ENCODE measurements around the gene CLEC2L.
"Not testable (repeated sequence)": the region's sequence is repeated elsewhere in the genome, so short reads cannot be mapped to it uniquely, and the experiment has no call there.

The CLEC2L gene

DNA sequence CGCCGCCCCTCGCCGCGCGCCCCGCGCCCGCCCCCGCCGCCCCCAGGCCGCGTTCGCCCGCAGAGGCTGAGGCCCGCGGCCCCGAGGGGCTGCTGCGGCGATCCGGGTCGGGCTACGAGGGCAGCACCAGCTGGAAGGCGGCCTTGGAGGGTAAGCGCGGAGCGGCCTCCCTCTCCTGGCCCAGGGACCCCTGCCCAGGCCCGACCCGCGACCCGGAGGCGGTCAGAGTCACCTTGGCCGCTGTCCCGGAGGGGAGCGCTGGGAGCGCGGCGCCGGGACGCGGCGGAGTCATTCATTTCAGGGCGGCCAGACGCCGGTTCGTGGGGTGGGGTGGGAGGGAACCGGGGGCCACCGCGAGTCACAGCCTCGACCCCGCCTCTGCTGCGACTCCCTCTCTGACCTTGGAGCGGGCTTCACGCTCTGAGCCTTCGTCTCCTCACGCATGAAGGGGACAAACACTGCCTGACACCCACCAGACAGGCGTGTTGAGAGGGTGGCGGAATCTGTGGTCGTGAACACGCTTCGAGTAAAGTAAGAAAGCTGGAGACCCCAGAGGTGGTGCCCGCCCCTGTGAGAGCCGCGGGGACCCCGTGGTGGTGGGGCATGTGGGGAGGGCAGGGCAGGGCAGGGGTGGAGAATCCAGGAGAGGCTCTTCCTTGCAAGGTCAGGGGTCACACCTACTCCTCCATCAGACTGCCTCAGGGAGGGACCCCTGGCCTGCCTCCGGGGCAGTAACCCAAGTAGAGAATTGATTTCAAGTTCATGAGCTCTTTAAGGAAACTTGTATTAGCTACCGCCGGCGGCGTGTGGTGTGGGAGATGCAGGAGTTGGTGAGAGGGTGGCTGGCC, 707 bp downstream of the CLEC2L start:
- no peak for DNase-seq (ENCODE audit: low spot score)

GRCh38 chr7:139525239-139525638, 1.8 kb downstream of the CLEC2L start:
- no peak for DNase-seq (ENCODE audit: low spot score)

- DNase-seq (ENCODE audit: low spot score) = no peak
Measured at GRCh38 chr7:139525750-139526149, 2.3 kb downstream of the CLEC2L start.

GRCh38 chr7:139526578-139527544, 3.4 kb downstream of the CLEC2L start:
- DNase-seq (ENCODE audit: low spot score) = no peak

DNA sequence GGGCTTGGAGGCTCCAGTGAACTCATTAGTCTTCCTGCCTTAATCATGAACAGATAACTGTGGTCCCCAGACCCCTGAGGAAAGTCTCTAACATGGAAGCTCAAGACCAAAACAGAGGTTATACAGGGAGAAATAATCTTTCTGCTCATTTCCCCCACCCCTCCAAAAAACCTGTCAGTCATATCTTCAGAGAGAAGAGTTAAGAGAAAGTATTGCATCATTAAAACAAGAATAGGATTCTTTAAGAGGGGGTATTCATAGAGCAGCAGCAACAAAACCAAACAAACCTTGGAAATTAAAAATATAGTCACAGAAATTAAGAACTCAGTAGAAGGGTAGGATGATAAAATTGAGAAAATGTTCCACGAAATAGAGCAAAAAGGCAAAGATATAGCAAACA, 7.6 kb downstream of the CLEC2L start:
- no peak for DNase-seq (ENCODE audit: low spot score)

GRCh38 chr7:139532636-139533155, 9.2 kb downstream of the CLEC2L start:
- DNase-seq (ENCODE audit: low spot score) = no peak

GRCh38 chr7:139534096-139534495, 10.6 kb downstream of the CLEC2L start:
- no peak for DNase-seq (ENCODE audit: low spot score)

DNA sequence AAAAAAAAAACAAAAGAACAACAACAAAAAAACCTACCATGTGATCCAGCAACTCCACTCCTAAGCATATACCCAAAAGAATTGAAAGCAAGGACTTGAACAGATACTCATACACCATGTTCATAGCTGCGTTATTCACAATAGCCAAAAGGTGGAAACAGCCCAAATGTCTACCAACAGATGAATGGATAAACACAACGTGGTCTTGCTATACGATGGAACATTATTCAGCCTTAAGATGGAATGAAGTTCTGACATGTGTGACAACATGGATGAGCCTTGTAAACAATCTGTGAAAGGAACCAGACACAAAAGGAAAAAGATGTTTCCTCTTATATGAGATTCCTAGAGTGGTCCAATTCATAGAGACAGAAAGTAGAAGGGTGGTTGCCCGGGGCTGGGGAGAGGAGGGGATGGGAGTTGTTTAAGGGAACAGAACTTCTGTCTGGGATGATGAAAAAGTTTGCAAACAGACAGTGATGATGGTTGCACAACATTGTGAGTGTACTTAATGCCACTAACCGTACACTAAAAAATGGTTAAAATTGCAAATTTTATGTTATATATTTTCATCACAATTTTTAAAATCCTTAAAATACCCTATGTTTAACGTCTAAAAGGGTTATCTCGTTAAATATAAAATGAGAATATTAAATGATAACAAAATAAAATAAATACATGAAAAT, 11.6 kb downstream of the CLEC2L start:
- DNase-seq (ENCODE audit: low spot score) = no peak

DNA sequence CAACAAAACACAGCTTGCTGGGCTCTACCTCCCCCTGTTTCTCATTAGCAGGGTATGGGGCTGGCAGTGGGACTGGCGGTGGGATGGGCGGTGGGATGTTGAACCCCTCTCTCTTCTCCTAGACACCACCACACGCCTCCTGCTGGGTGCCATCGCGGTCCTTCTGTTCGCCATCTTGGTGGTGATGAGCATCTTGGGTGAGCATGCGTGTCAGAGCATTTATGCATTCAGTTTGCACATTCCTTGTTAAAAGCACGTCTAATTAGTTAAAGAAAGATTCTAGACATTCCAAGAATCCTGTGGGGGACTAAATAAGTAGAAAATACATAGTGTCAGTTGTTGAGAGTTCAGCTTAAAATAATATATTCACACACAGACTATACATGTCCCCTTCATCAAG, 12.7 kb downstream of the CLEC2L start:
- no peak for DNase-seq (ENCODE audit: low spot score)

GRCh38 chr7:139538881-139539635, 15.6 kb downstream of the CLEC2L start:
- no peak for DNase-seq (ENCODE audit: low spot score)

DNA sequence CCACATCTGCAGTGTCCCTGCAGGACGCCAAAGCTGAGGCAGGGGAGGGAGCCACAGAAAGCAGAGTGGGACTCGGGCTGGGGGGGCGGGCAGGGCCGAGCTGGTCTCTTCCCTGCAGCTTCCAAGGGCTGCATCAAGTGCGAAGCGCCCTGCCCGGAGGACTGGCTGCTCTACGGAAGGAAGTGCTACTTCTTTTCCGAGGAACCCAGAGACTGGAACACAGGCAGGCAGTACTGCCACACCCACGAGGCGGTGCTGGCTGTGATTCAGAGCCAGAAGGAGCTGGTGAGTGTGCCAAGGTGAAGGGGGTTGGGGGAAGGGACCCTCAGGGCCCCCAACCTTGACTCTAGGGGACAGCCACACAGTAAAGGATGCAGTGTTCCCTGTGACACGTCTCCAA, 16.7 kb downstream of the CLEC2L start:
- DNase-seq (ENCODE audit: low spot score) = no peak

- no peak for DNase-seq (ENCODE audit: low spot score)
Measured at GRCh38 chr7:139541600-139542307, 18.3 kb downstream of the CLEC2L start.

GRCh38 chr7:139542308-139543151, 19.0 kb downstream of the CLEC2L start:
- DNase-seq (ENCODE audit: low spot score) = no peak

DNA sequence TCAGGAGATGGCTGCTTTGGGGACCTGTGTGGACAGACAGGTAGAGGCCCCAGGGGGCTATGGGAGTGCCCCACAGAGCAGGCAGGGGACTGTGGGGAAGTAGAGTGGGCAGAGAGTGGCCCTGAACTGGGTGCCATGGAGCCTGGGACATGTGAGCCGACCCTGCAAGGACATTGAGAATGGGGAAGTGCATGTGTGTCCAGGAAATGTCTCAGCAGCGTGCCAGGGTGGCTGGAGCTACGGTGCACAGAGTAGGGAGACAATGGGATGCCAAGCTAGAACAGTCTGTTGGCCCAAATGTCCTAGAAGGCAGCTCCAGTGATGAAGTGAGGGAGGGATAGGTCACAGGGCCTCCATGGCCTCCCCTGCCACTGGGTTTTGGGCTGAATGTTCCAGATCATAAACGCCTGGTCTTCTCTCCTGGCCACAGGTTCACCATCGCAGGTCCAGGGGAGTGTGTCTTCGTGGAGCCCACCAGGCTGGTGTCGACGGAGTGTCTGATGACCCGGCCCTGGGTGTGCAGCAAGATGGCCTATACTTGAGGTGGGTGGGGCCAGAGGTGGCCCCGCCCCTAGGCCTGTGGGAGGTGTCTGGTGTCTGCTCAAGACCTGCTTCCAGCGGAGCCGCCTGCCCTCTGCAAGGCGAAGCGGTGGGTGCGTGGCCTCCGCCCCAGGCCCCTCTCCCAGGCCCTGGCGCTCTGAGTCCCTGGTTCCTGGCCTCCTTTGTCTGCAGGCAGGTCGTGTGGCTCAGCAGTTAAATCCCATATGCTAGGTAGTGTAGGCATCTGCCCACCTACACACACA, 20.5 kb downstream of the CLEC2L start:
- DNase-seq (ENCODE audit: low spot score) = peak; percentile 5

DNA sequence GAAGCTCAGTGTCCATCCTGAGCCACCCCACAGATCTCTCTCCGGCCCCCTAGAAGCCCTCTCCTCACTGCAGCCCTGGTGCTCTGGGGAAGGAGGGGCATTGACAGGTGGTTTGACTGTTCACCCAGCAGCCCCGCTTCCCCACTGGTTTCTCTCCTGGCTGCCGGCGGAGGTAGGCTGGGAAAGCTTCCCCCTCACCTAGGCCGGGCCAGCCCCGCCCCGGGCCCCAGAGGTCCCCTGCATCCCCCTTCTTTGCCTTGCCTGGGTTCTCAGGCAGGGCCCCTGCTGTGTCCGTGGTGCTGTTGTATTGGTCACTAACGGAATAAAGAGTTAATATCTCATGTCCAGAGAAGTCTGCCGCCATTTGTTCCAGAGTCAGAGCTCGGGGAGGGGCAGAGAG, 21.2 kb downstream of the CLEC2L start:
- DNase-seq (ENCODE audit: low spot score) = no peak

DNA sequence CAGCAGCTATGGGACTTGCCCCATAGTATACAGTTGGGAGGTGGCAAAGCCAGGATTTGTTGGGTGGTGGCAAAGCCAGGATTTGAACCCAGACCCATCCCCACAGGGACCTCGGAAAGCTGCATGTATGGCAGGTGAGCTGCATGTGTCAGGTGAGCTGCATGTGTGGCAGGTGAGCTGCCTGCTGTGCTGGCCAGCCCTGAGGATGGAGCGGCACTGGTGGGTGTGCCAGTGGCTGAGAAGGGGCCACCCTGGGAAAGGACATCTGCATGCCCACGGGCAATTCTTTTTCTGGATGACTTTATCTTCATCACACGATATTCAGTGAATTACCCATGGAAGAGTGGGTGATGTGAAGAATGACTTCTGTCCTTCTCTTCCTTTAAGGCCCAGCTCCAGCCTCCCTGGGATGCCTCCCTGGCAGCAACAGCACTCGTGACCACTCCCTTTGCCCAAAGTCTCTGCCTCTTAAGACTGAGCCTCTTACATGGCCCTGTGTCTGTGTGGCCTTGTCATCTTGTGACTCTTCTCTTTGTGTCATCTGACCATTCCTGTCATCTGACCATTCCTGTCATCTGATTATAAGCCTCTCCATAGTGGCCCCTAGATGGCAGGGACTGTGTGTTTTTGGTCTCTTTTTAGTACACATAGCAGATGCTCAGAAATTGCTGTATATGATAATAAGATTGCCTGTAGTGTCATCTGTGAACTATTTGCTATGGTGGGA, 25.0 kb downstream of the CLEC2L start:
- DNase-seq (ENCODE audit: low spot score) = no peak

- not testable (repeated sequence) for DNase-seq (ENCODE audit: low spot score)
Measured at GRCh38 chr7:139553991-139554700, 30.7 kb downstream of the CLEC2L start.

Measured in hematopoietic multipotent progenitor cell treated with erythropoietin and hydrocortisone succinate and interleukin-3 and kit ligand, for 15 days (in vitro differentiated cells).